Ishikawa (cell line): Measurements from ENCODE around the gene CACNA1C.

Experiments used
- CEBPB ChIP-seq: IDR thresholded peaks from 2 replicates; pipeline ENCODE4 v1.6.1; 2012
- CREB1 ChIP-seq: IDR thresholded peaks from 2 replicates; pipeline ENCODE4 v1.6.1; 2012; ENCODE audit warnings: low read depth
- EGR1 ChIP-seq: IDR thresholded peaks from 2 replicates; pipeline ENCODE4 v1.6.1; 2012
- EP300 ChIP-seq: IDR thresholded peaks from 2 replicates; pipeline ENCODE4 v1.6.1; 2012; ENCODE audit warnings: borderline replicate concordance
- FOXM1 ChIP-seq: IDR thresholded peaks from 2 replicates; pipeline ENCODE4 v1.6.1; 2012; ENCODE audit warnings: low read depth, borderline replicate concordance
- NFIC ChIP-seq: IDR thresholded peaks from 2 replicates; pipeline ENCODE4 v1.6.1; 2012
- RAD21 ChIP-seq: IDR thresholded peaks from 2 replicates; pipeline ENCODE4 v1.6.1; 2012; ENCODE audit warnings: low read depth
- TAF1 ChIP-seq: IDR thresholded peaks from 2 replicates; pipeline ENCODE4 v1.6.1; 2012; ENCODE audit warnings: low read depth, mild to moderate bottlenecking
- TCF12 ChIP-seq: IDR thresholded peaks from 2 replicates; pipeline ENCODE4 v1.6.1; 2012; ENCODE audit warnings: low read depth
- TEAD4 ChIP-seq: IDR thresholded peaks from 2 replicates; pipeline ENCODE4 v1.6.1; 2012
- YY1 ChIP-seq: IDR thresholded peaks from 2 replicates; pipeline ENCODE4 v1.6.1; 2012; ENCODE audit warnings: low read depth
- ZBTB7A ChIP-seq: IDR thresholded peaks from 2 replicates; pipeline ENCODE4 v1.6.1; 2012; ENCODE audit warnings: low read depth
- TF ChIP-seq, protein P1 (sequence below): IDR thresholded peaks from 2 replicates; pipeline ENCODE4 v1.6.1; 2012
- TF ChIP-seq, protein P2 (sequence below): IDR thresholded peaks from 2 replicates; pipeline ENCODE4 v1.6.1; 2012
- TF ChIP-seq, protein P3 (sequence below): IDR thresholded peaks from 2 replicates; pipeline ENCODE4 v1.6.1; 2012; ENCODE audit warnings: low read depth, mild to moderate bottlenecking

Gene CACNA1C

DNA sequence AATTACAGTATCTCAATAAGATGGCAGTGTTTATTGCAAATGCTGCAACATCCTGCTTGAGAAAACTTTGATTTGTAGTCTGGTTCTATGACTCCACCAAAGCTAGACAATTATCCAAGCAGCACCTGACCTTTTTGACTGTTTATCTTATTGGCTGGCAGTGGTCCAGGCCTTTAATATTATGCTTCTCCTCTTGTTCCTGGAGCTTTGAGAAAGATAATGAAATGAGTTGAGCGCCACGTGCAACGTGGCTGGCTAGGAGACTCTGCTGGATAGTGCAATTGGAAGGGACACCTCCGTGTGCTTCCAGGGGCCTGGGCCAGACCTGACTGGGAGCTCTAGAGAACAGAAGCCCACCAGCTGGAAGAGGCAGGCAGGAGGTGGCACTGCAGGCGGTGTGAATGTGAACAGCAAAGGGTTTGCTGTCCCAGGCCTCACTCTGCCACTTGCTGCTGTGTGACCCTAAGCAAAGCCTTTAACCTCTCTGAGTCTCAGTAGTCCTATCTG lies 349.3 kb downstream of the CACNA1C start:
- no peak for TF ChIP-seq EP300
- TF ChIP-seq CREB1 = no peak
- TF ChIP-seq TCF12 = no peak

GRCh38 chr12:2403221-2403976 lies 350.6 kb downstream of the CACNA1C start:
- no peak for TF ChIP-seq YY1
- no peak for TF ChIP-seq EP300
- no peak for TF ChIP-seq RAD21
- TF ChIP-seq EGR1 = no peak
- no peak for TF ChIP-seq CEBPB
- TF ChIP-seq TAF1 = no peak
- TF ChIP-seq, protein P1, sequence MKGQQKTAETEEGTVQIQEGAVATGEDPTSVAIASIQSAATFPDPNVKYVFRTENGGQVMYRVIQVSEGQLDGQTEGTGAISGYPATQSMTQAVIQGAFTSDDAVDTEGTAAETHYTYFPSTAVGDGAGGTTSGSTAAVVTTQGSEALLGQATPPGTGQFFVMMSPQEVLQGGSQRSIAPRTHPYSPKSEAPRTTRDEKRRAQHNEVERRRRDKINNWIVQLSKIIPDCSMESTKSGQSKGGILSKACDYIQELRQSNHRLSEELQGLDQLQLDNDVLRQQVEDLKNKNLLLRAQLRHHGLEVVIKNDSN = no peak
- TF ChIP-seq FOXM1 = no peak
- TF ChIP-seq TEAD4 = no peak
- no peak for TF ChIP-seq ZBTB7A

- TF ChIP-seq, protein P2, sequence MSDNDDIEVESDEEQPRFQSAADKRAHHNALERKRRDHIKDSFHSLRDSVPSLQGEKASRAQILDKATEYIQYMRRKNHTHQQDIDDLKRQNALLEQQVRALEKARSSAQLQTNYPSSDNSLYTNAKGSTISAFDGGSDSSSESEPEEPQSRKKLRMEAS = no peak
- TF ChIP-seq NFIC (no peak), TCF12 (no peak), EP300 (no peak), FOXM1 (no peak)
These were observed 352.3 kb downstream of the CACNA1C start for GRCh38 chr12:2405039-2405438.

DNA sequence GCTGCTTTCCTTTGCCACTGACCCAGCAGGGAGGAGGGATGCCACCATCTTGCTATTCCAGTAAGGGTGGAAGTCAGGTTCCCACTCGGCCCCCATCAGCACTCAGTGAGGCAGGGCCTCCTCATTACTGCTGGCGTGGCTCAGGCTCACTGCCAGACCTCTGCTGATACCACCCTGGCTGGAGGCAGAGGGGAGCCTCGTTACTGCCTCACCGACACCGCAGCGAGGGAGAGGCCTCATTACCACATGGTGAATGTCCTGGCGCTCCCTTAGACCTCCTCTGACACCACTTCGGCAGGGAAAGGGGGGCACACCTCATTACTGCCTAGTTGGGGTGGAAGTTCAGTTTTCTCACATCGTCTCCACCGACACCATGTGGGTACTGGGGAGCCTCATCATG lies 354.1 kb downstream of the CACNA1C start:
- TF ChIP-seq EGR1 (no peak), CEBPB (no peak), NFIC (no peak), TAF1 (no peak), CREB1 (no peak), TEAD4 (no peak), RAD21 (no peak), TCF12 (no peak), FOXM1 (no peak), ZBTB7A (no peak), YY1 (no peak), EP300 (no peak)
- TF ChIP-seq, protein P2 = no peak
- TF ChIP-seq, protein P3, sequence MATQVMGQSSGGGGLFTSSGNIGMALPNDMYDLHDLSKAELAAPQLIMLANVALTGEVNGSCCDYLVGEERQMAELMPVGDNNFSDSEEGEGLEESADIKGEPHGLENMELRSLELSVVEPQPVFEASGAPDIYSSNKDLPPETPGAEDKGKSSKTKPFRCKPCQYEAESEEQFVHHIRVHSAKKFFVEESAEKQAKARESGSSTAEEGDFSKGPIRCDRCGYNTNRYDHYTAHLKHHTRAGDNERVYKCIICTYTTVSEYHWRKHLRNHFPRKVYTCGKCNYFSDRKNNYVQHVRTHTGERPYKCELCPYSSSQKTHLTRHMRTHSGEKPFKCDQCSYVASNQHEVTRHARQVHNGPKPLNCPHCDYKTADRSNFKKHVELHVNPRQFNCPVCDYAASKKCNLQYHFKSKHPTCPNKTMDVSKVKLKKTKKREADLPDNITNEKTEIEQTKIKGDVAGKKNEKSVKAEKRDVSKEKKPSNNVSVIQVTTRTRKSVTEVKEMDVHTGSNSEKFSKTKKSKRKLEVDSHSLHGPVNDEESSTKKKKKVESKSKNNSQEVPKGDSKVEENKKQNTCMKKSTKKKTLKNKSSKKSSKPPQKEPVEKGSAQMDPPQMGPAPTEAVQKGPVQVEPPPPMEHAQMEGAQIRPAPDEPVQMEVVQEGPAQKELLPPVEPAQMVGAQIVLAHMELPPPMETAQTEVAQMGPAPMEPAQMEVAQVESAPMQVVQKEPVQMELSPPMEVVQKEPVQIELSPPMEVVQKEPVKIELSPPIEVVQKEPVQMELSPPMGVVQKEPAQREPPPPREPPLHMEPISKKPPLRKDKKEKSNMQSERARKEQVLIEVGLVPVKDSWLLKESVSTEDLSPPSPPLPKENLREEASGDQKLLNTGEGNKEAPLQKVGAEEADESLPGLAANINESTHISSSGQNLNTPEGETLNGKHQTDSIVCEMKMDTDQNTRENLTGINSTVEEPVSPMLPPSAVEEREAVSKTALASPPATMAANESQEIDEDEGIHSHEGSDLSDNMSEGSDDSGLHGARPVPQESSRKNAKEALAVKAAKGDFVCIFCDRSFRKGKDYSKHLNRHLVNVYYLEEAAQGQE = no peak
- TF ChIP-seq, protein P1 = no peak

GRCh38 chr12:2408262-2408661 lies 355.5 kb downstream of the CACNA1C start:
- TF ChIP-seq RAD21 = no peak
- TF ChIP-seq TEAD4 = no peak
- no peak for TF ChIP-seq NFIC
- no peak for TF ChIP-seq FOXM1
- no peak for TF ChIP-seq TAF1
- TF ChIP-seq EGR1 = no peak
- no peak for TF ChIP-seq CEBPB
- TF ChIP-seq CREB1 = no peak
- TF ChIP-seq YY1 = no peak
- TF ChIP-seq, protein P3 = no peak
- TF ChIP-seq, protein P1 = no peak
- TF ChIP-seq ZBTB7A = no peak
- TF ChIP-seq TCF12 = no peak
